Coronary artery (tissue), 2 donors: ENCODE measurements around the gene CDPF1.
A peak's percentile ranks its signal among the peaks of the same experiment; 100 is the strongest.

Experiments
- DNase-seq: peaks from one replicate; pipeline ENCODE4 v3.0.0-alpha.2; 2017; ENCODE audit warnings: low spot score
- H3K27ac ChIP-seq, 2 donors: fragments of 200-600 bp; sonication (generic); one replicate each; pipeline ENCODE4 v1.5.1; 2016 to 2019
- H3K4me3 ChIP-seq: fragments of 200-600 bp; sonication (generic); 2 replicates; pipeline ENCODE4 v1.5.1; 2016; ENCODE audit warnings: mild to moderate bottlenecking, moderate library complexity
- TF ChIP-seq, protein P1 (sequence below): fragments of 200-600 bp; sonication (generic); IDR thresholded peaks from one replicate; pipeline ENCODE4 v1.5.1; 2019; ENCODE audit warnings: antibody characterized with exemption

CDPF1 gene

DNA sequence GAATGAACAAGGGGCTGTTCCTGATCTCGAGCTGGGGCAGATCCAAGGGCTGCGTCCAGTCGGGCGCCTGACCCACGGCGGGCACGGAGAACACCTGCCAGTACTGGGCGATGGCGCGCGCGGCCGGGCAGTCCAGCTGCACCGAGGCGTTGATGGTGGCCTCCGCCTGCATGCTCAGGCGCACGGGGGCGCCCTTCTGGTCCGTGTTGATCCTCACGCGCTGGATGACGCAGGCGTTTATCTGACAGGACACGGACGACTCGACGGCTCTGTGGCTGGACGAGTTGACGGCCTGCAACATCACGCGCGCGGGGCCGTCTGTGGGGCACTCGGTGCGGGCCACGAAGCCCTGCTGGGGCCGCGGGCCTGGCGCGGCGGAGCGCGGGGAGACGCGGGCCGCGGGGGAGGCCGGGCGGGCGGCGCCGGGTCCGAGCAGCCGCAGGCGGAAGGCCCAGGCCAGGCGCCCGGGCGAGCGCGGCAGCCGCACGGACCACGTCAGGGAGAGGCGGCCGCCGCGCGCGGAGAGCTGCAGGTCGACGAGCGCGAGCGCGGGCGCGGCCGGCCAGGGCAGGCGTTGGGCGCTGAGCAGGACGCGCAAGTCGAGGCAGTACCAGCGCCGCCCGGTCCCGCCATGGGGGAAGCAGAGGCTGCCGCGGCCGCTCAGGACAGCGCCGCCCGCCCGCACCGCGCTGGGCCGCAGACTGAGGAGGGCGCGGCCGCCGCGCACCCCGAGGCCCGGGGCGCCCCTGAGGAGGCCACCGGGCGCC, 12.5 kb upstream of the CDPF1 start:
- no peak overlapping the region for H3K27ac ChIP-seq
- TF ChIP-seq, protein P1, sequence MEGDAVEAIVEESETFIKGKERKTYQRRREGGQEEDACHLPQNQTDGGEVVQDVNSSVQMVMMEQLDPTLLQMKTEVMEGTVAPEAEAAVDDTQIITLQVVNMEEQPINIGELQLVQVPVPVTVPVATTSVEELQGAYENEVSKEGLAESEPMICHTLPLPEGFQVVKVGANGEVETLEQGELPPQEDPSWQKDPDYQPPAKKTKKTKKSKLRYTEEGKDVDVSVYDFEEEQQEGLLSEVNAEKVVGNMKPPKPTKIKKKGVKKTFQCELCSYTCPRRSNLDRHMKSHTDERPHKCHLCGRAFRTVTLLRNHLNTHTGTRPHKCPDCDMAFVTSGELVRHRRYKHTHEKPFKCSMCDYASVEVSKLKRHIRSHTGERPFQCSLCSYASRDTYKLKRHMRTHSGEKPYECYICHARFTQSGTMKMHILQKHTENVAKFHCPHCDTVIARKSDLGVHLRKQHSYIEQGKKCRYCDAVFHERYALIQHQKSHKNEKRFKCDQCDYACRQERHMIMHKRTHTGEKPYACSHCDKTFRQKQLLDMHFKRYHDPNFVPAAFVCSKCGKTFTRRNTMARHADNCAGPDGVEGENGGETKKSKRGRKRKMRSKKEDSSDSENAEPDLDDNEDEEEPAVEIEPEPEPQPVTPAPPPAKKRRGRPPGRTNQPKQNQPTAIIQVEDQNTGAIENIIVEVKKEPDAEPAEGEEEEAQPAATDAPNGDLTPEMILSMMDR = no peak
- H3K4me3 ChIP-seq = peak overlapping the region; percentile 70
- no peak for DNase-seq

DNA sequence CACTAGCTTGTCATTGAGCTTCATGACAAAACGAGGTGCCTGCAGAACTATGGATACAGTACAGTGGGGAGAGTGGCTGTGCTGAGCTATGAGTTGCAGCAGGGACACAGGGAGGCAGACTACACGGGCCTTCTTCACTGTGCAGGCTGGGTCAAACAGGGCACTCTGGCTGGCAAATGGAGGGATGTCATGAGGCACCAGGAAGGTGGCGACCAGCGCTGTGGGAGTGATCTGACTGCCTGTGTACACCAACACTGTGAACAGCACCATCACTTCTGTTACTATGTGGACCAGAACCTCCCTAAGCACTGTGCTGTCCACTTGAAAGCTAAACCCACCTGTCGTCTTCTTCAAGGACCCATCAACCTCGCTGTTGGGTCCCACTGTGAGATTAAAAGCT, 9.9 kb upstream of the CDPF1 start:
- Histone ChIP-seq H3K4me3 (no peak overlapping the region), H3K27ac (no peak overlapping the region)
- no peak for DNase-seq
- TF ChIP-seq, protein P1 = no peak

DNA sequence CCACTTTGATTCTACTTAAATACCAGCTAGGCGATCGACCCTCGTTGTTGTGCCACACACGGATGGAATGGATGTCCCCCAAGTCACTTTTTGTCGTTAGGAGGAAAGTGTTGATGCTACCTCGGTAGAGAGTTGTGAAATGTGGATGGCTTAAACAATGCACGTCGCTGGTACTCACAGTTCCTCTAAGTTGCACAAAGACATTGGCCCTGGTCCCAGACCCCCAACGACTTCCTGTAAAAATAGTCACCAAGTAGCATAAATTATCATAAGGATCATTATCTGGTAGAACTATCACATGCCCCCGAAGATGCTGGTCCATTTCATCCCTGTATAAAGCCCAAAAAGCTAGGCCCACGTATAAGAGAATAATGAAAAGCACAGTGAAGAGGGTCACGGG, 9.3 kb upstream of the CDPF1 start:
- Histone ChIP-seq H3K4me3 (no peak overlapping the region), H3K27ac (no peak overlapping the region)
- TF ChIP-seq, protein P1 = no peak
- no peak for DNase-seq

DNA sequence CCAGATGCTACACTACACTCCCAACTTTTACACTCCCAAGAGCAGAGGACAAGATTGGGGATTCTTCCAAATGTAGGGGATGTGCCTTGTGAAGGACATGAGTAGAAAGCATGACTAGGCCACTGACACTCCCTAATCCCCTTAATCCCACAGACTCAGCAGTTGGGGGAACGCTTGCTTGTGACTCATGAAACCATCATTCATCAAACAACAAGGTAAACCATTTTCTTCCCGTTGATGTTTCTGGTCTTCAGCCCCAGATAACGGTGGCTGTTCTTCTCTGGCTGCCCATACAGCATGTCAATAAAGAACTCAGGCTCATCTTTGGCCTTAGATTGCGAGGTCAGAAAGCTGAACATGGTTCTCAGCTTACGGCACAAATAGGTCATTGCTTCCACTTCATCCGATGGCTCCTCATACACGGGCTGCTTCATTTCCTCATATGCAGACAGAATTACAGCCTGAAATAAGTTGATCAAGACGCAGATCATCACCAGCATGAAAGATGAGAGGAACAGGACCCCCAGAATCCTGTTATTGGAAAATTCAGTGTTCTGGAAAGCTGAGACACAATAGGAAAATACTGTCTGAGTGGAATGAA, 6.4 kb upstream of the CDPF1 start:
- TF ChIP-seq, protein P1 = no peak
- Histone ChIP-seq H3K4me3 (no peak overlapping the region), H3K27ac (no peak overlapping the region)
- no peak for DNase-seq

GRCh38 chr22:46251816-46252380, 1.8 kb upstream of the CDPF1 start:
- H3K4me3 ChIP-seq = no peak overlapping the region
- TF ChIP-seq, protein P1 = no peak
- no peak overlapping the region for H3K27ac ChIP-seq
- DNase-seq = no peak

GRCh38 chr22:46251266-46251665, 1.2 kb upstream of the CDPF1 start:
- DNase-seq = no peak
- TF ChIP-seq, protein P1 = no peak
- Histone ChIP-seq H3K4me3 (peak overlapping the region; percentile 98), H3K27ac (no peak overlapping the region)

GRCh38 chr22:46250783-46251125, 661 bp upstream of the CDPF1 start:
- Histone ChIP-seq H3K27ac (peak overlapping the region; percentile 77 to 95), H3K4me3 (peak overlapping the region; percentile 98)
- TF ChIP-seq, protein P1 = no peak
- no peak for DNase-seq
